SK-N-MC (cell line): ENCODE results near the gene CDH12.

ENCODE experiments used
- DNase-seq: peaks from one replicate; pipeline ENCODE4 v3.0.0-alpha.2; 2011; ENCODE audit warnings: low read depth, low spot score
- H3K27ac ChIP-seq: fragments of 200-600 bp; sonication (generic); 2 replicates; pipeline ENCODE4 v1.5.1; 2016; ENCODE audit warnings: mixed run types
- H3K36me3 ChIP-seq: fragments of 200-600 bp; sonication (generic); 2 replicates; pipeline ENCODE4 v1.6.1; 2017; ENCODE audit warnings: antibody characterized with exemption, low read length, mixed read lengths; ENCODE audit not compliant: insufficient read depth
- H3K4me3 ChIP-seq: fragments of 200-600 bp; sonication (generic); 2 replicates; pipeline ENCODE4 v1.5.1; 2016
- H3K9ac ChIP-seq: fragments of 200-600 bp; sonication (generic); 2 replicates; pipeline ENCODE4 v1.8.0; 2017; ENCODE audit warnings: mixed run types, mixed read lengths; ENCODE audit not compliant: insufficient read length
- H3K9me3 ChIP-seq: fragments of 200-600 bp; sonication (generic); 2 replicates; pipeline ENCODE4 v1.6.1; 2017; ENCODE audit warnings: low read depth, mild to moderate bottlenecking, antibody characterized with exemption, low read length, moderate library complexity, mixed read lengths
- EZH2 ChIP-seq: fragments of 200-600 bp; sonication (generic); IDR thresholded peaks from one replicate; pipeline ENCODE4 v1.6.1; 2017; ENCODE audit warnings: antibody characterized with exemption
- FOXP2 ChIP-seq: optimal IDR thresholded peaks from 2 replicates; pipeline ENCODE3; 2011; ENCODE audit warnings: mild to moderate bottlenecking, moderate library complexity; ENCODE audit not compliant: insufficient read depth; ENCODE audit errors: extremely low read length, control extremely low read depth
- POLR2AphosphoS5 ChIP-seq: IDR thresholded peaks from 2 replicates; pipeline ENCODE4 v1.6.1; 2012; ENCODE audit warnings: mild to moderate bottlenecking, low read depth, low read length, borderline replicate concordance

The CDH12 gene

DNA sequence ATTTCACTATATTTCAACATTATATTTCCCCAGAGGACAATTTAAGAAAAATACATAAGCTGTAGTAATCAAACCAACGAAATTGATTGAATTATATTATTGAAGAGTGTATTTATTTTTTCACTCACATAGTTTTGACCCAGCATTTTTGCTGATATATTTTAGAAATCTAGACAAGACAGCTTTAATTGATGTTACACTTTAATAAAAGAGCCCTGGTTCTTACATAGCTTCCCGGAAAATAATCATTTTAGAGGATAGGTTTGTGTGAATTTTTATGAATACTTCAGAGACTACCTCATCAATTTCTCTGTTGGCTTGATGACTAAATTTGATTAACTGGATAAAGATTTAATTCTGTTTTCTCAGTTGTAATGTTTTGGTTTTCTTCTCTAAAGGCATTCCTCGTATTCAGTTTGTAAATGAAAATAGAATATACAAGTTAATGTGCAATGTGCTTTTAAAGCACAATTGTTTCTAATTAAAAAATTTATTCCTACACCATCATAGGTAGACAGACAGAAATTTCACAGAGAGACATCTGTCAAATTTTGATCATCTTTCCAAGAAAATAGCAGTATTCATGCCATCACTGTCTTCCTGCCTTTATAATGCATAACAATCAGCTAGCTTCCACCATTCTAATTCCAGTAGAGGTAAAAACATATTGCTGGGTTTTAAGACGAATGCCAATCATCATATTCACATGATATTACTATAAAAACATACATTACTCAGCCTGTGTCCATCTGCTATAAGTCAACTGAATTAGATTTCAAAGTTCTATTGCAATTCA lies 441.4 kb downstream of the CDH12 start:
- TF ChIP-seq FOXP2, result no peak
- TF ChIP-seq POLR2AphosphoS5, result no peak
- TF ChIP-seq EZH2, result no peak
- Histone ChIP-seq H3K36me3 (no peaks in the 10 kb centered on the region), H3K4me3 (no peak overlapping the region), H3K27ac (no peak overlapping the region), H3K9me3 (no peaks in the 10 kb centered on the region), H3K9ac (no peak overlapping the region)
- no peak for DNase-seq

DNA sequence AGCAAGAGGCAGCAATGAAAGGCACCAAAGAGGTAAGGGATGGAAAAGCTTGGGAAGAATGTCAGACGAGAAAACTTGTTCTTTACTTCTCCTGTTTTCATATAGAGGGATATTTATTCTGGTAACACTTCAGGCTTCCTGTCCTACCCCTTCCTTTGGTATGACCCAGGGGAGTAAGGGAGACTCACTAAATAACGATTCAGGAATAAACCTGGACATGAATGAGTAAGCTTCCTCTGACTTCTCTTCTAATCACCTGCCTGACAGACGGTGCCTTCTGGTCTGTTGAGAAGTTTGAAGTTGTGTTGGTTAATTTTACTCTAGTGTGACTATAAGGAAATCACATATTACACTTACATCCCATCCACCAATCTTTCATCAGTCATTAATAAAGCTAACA lies 461.2 kb downstream of the CDH12 start:
- H3K9me3 ChIP-seq, result no peaks in the 10 kb centered on the region
- TF ChIP-seq EZH2 (no peak), POLR2AphosphoS5 (no peak), FOXP2 (no peak)

DNA sequence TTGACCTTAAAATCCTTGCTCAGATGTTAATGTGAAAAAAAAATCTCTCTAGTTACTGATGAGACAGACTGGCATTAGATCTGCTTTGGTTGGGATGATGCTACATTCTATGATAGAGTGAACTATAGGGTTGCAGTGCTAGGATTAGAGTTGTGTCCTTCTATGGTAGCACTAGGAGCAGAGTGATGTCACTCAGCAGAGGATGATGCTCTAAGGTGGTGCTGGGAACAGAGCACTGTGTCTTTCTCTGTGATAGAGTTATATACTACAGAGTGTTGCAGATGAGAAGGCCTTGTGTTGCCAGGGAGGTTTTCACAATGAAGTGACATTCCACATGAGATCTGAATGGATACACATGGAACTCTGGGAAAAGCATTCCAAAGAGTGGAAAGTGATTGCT lies 462.3 kb downstream of the CDH12 start:
- no peak overlapping the region for H3K27ac ChIP-seq
- no peak for DNase-seq

More for the DNA sequence above, 461.2 kb downstream of the CDH12 start:
- no peaks in the 10 kb centered on the region for H3K36me3 ChIP-seq
- no peak overlapping the region for H3K4me3 ChIP-seq
- no peak overlapping the region for H3K9ac ChIP-seq
- DNase-seq, result no peak
- H3K27ac ChIP-seq, result no peak overlapping the region

DNA sequence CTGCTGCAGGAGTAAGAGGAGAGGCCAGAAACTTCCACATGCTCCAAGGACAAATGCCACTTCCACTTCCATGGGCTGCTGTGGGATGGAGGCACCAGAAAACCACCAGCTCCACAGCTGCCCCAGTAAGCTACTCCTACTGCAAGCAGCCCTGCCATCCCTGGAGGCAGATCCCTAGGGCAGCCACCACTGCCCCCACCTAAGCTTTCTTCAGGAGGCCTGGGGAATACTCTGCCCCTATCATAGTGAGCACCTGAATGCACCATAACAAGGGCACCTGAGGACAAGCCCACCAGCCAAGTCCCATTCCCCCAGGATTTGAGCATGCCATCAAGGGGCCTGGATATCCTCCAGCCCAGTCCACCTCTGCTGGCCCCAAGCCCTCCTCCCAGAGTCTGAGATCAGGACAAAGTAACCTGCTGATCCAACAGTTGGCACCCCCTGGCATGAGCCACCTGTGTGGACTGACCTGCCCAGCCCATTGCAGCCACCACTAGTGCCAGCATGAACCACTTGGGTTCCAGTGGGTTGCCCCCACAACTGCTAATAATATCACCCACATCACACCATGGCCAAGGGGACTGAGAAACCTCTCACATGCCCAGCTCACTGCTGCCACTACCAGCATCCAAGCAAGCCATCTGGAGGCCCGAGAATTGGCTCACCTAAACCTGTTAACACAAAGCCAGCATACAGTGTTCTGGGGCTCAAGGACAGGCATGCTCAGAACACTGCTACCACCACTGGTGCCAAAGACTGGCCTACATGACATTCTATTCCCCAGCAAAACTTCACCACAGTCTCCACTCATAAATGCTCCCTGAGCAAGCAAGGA lies 480.1 kb downstream of the CDH12 start:
- no peak for DNase-seq
- no peak overlapping the region for H3K4me3 ChIP-seq

More for the DNA sequence above, 462.3 kb downstream of the CDH12 start:
- TF ChIP-seq FOXP2 (no peak), POLR2AphosphoS5 (no peak), EZH2 (no peak)
- Histone ChIP-seq H3K9me3 (no peaks in the 10 kb centered on the region), H3K4me3 (no peak overlapping the region), H3K9ac (no peak overlapping the region), H3K36me3 (no peaks in the 10 kb centered on the region)

DNA sequence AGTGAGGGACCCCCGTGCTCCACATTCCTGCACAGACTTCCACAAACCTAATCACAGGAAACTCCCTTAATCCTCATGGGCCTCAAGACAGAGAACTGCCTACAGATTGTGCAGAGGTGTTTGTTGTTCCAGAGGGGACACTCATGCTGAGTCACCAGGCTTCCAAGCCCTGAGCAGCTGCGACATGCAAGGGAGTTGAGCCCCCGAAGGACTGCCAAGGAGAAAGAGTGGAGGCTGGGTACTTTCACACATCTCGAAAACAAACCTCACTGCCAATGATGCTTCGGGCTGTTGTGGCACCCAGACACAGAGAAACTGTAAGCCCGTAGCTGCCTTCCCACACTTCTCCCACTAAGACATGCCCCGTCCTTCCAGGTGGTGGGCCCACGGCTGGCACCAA lies 480.8 kb downstream of the CDH12 start:
- Histone ChIP-seq H3K9me3 (no peaks in the 10 kb centered on the region), H3K9ac (no peak overlapping the region), H3K4me3 (no peak overlapping the region), H3K36me3 (no peaks in the 10 kb centered on the region), H3K27ac (no peak overlapping the region)
- TF ChIP-seq POLR2AphosphoS5 (no peak), FOXP2 (no peak), EZH2 (no peak)
- no peak for DNase-seq

More for the DNA sequence above, 480.1 kb downstream of the CDH12 start:
- TF ChIP-seq EZH2 (no peak), POLR2AphosphoS5 (no peak)
- Histone ChIP-seq H3K9me3 (no peaks in the 10 kb centered on the region), H3K27ac (no peak overlapping the region), H3K36me3 (no peaks in the 10 kb centered on the region), H3K9ac (no peak overlapping the region)

DNA sequence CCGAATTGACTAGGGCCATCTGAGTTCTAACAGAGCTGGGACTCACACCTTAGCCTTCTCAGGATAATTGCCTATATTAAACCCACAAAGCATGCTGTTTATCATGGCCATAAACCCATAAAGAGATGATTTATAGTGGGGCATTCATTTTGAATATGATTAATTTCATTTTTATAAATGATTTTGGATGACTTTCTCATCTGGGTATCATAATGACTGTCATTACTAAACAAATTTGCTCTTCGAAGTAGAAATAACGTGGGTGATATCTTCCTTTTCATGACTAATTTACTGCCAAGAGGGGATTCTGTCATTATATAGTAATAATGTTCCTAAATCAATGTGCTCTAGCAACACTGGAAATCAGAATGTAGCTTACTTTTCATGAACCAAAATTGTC lies 498.2 kb downstream of the CDH12 start:
- Histone ChIP-seq H3K36me3 (no peaks in the 10 kb centered on the region), H3K9me3 (no peaks in the 10 kb centered on the region), H3K4me3 (no peak overlapping the region), H3K9ac (no peak overlapping the region), H3K27ac (no peak overlapping the region)
- TF ChIP-seq FOXP2 (no peak), EZH2 (no peak), POLR2AphosphoS5 (no peak)
- DNase-seq, result no peak

DNA sequence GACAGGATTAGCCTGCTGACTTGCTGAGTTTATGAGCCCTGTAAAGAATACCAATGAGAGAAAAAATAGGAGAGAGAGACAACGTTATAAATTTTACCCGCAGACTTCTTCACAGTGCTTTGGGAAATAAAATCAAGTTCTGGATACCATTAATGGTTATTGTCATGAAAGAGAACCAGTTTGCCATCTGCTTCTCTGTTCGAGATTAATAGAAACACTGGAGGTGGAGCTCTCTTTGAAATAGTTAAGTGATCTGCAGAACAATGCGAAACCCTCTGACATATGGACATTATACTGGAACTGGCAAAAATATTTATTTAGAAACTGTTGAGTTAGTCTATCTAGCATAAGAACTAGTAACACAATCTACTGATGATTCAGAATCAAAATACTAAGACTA lies 500.7 kb downstream of the CDH12 start:
- no peak for TF ChIP-seq POLR2AphosphoS5
- TF ChIP-seq FOXP2, result no peak
- no peak for TF ChIP-seq EZH2
- H3K9ac ChIP-seq, result no peak overlapping the region
- no peak overlapping the region for H3K27ac ChIP-seq
- H3K36me3 ChIP-seq, result no peaks in the 10 kb centered on the region
- no peak overlapping the region for H3K4me3 ChIP-seq
- DNase-seq, result no peak
- H3K9me3 ChIP-seq, result no peaks in the 10 kb centered on the region

DNA sequence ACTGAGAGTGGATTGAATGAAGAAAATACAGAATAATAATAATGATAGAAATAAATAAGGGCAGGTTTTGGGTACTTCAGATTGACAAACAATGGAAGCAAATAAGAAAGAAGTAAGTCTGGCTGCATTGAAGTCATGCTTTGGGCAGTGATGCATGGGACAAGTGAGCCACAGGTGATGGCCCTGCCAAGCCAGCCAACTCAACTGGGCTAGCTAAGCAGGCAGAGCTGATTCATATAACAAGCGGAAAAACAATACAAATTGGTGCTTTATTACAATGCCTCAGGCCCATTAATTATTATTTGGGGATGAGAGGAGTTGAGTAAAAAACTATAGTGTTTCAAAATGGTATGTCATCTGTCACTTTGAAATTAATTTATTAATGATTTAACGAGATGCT lies 502.0 kb downstream of the CDH12 start:
- no peak overlapping the region for H3K27ac ChIP-seq
- H3K4me3 ChIP-seq, result no peak overlapping the region
- DNase-seq, result no peak
- no peak overlapping the region for H3K9ac ChIP-seq
- TF ChIP-seq POLR2AphosphoS5 (no peak), EZH2 (no peak), FOXP2 (no peak)
- no peaks in the 10 kb centered on the region for H3K36me3 ChIP-seq
- H3K9me3 ChIP-seq, result no peaks in the 10 kb centered on the region
